Measurements from ENCODE around the gene NEK6. TPM values are rescaled to one million over a fixed set of nuclear protein-coding genes. Genes with fewer than 3 reads are reported as not detected.

NEK6 gene
- total RNA-seq, 1 donor from 2014 or later = 47.7 TPM

DNA sequence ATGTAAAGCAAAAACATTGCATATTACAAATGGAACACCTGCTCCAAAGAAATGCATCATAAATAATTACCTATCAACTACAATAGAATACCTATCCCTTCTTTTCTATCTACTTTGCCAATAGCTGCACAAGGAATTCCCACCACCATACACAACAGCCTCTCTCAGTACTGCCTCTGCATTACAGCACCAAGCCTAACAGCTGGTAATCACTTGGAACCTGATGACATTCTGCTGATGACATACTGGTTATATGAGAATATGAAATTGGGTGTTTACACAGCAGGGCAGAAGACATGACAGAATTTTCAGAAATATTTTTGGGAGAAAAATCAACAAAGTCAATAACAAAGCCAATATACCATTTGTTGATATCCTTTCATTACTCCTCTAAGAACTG is 114.3 kb downstream of the NEK6 start:
- H3K36me3 Mint-ChIP-seq (ENCODE audit: low read depth) = peaks cover 28% of the 10 kb centered on the region
- no peak overlapping the region for H3K4me3 Mint-ChIP-seq (ENCODE audit: low read depth)
- H3K27me3 Mint-ChIP-seq (ENCODE audit: low read depth) = no peaks in the 10 kb centered on the region
- peaks cover 21% of the 10 kb centered on the region for H3K4me1 Mint-ChIP-seq (ENCODE audit: low read depth)
- DNase-seq (ENCODE audit: low spot score) = no peak
- H3K9me3 Mint-ChIP-seq = no peaks in the 10 kb centered on the region
- no peak overlapping the region for H3K27ac Mint-ChIP-seq
- intact Hi-C loops (cut with micrococcal nuclease) = no loop called here

DNA sequence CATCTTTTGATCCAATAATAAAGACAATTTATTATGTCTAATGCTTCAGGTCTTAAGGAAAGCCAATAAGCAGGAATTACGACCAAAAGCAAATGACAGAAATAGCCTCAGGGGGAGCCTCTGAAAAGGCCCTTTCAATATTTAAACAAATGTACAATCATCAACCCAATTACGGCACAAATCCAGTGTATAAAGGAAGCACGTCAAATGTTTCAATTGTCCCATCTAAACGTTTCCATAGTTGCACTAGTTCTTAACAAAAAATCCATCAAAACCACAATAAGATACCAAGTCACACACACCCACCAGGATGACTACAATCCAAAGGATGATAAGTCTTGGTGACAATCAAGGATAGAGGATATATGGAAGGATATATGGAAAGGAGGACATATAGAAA is 115.6 kb downstream of the NEK6 start:
- DNase-seq (ENCODE audit: low spot score) = no peak
- Mint-ChIP-seq H3K27ac (no peak overlapping the region), H3K27me3 (ENCODE audit: low read depth) (no peaks in the 10 kb centered on the region), H3K4me1 (ENCODE audit: low read depth) (peaks cover 11% of the 10 kb centered on the region), H3K36me3 (ENCODE audit: low read depth) (peaks cover 28% of the 10 kb centered on the region), H3K9me3 (no peaks in the 10 kb centered on the region), H3K4me3 (ENCODE audit: low read depth) (no peak overlapping the region)
- intact Hi-C loops (cut with micrococcal nuclease) = no loop called here

DNA sequence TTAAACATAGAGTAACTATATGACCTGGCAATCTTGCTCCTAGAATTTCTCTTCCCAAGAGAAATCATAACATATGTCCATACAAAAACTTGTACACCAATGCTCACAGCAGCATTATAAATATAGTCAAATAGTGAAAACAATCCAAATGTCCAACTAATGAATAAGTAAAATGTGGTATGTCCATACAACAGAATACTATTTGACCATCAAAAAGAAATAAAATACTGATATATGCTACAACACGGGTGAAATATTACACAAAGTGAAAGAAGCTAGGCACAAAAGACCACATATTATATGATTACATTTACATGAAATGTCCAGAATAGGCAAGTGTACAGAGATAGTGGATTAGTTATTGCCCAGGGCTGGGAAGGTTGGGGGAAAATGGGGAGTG is 116.1 kb downstream of the NEK6 start:
- H3K27ac Mint-ChIP-seq = no peak overlapping the region
- H3K36me3 Mint-ChIP-seq (ENCODE audit: low read depth) = peaks cover 30% of the 10 kb centered on the region
- DNase-seq (ENCODE audit: low spot score) = no peak
- H3K9me3 Mint-ChIP-seq = no peaks in the 10 kb centered on the region
- H3K4me3 Mint-ChIP-seq (ENCODE audit: low read depth) = no peak overlapping the region
- peaks cover 8% of the 10 kb centered on the region for H3K4me1 Mint-ChIP-seq (ENCODE audit: low read depth)
- H3K27me3 Mint-ChIP-seq (ENCODE audit: low read depth) = no peaks in the 10 kb centered on the region
- intact Hi-C loops (cut with micrococcal nuclease) = no loop called here

DNA sequence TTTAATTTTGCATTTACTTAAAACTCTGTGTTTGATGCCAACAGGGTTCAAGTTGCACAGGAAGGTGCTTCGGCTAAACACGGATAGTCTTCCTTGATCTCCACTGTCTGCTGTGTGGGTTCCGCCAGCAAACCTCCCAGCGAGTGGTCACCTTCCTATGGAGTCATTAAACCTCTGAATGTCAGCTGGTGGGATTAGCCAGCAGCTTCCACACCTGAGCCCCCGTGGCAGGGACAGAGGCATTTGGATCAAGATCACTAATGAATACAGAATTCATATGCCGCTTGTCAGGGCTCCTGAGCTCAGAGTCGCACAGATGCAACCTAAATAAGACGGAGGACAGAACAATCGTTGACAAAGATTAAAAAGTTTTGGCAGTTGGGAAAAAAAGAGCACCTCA is 118.0 kb downstream of the NEK6 start:
- Mint-ChIP-seq H3K36me3 (ENCODE audit: low read depth) (peaks cover 42% of the 10 kb centered on the region), H3K4me3 (ENCODE audit: low read depth) (no peak overlapping the region), H3K27ac (no peak overlapping the region), H3K9me3 (no peaks in the 10 kb centered on the region), H3K27me3 (ENCODE audit: low read depth) (no peaks in the 10 kb centered on the region), H3K4me1 (ENCODE audit: low read depth) (peaks cover 8% of the 10 kb centered on the region)
- no peak for DNase-seq (ENCODE audit: low spot score)
- intact Hi-C loops (cut with micrococcal nuclease) = no loop called here

DNA sequence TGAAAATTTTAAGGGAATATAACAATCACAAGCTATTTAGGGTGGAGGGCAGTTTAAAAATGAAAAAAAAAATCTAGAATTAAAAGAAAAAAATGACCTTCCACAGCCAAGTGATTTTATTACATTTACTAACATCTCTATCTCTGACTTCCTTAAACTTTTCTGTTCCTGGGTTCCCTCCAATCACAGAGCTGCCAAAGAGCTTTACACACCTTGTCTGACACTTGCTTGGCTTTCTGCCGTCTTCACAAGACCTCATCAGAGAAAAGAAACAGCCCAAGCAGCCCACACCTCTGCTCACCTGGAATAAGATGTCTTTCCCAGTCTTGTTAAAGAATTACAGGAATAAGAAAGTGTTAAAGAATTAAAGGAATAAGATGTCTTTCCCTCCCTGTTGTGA is 118.6 kb downstream of the NEK6 start:
- Mint-ChIP-seq H3K4me3 (ENCODE audit: low read depth) (no peak overlapping the region), H3K4me1 (ENCODE audit: low read depth) (peaks cover 12% of the 10 kb centered on the region), H3K36me3 (ENCODE audit: low read depth) (peaks cover 42% of the 10 kb centered on the region), H3K9me3 (no peaks in the 10 kb centered on the region), H3K27me3 (ENCODE audit: low read depth) (no peaks in the 10 kb centered on the region), H3K27ac (no peak overlapping the region)
- intact Hi-C loops (cut with micrococcal nuclease) = no loop called here
- no peak for DNase-seq (ENCODE audit: low spot score)

DNA sequence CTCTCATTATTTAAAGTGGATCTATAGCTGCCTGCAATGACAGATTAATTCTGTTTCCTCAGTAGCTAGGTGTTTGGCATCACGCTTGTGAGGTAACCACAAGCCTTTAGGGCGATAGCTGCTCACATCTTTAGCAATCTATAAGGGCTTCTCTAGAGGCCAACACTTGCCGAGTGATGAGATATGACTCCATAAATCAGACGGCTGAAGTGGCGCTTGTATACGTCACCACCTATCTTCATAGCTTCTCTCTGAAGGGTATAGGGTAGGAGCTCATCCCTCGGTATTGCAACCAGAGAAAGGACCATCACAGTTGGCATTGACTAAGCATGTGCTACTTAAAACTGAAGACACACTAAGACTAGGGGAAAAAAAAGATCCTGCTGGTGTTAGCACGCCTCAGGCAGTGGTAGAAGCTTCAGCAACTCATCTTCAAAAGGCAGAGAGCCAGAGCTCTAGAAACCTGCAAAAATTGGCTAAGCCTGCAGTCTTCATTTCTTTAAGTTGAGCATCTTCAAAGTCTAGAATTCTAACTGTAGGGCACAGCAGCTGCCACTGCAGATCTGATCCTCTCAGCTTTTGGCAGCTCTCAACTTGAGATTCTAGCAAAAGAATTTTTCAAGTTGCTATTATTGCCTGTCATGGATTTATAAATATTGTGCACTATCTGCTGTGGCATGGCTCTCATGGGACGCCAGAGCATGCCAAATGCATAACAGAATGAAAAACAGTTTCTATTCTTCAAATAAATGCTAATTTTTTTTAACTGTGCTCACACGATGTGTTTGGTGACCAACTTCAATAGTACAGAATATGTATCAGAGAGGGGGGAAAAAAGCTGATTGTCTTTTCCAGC is 120.0 kb downstream of the NEK6 start:
- no peaks in the 10 kb centered on the region for H3K27me3 Mint-ChIP-seq (ENCODE audit: low read depth)
- peaks cover 42% of the 10 kb centered on the region for H3K36me3 Mint-ChIP-seq (ENCODE audit: low read depth)
- H3K9me3 Mint-ChIP-seq = no peaks in the 10 kb centered on the region
- H3K27ac Mint-ChIP-seq = no peak overlapping the region
- no peak overlapping the region for H3K4me3 Mint-ChIP-seq (ENCODE audit: low read depth)
- DNase-seq (ENCODE audit: low spot score) = no peak
- peaks cover 7% of the 10 kb centered on the region for H3K4me1 Mint-ChIP-seq (ENCODE audit: low read depth)
- intact Hi-C loops (cut with micrococcal nuclease) = no loop called here

DNA sequence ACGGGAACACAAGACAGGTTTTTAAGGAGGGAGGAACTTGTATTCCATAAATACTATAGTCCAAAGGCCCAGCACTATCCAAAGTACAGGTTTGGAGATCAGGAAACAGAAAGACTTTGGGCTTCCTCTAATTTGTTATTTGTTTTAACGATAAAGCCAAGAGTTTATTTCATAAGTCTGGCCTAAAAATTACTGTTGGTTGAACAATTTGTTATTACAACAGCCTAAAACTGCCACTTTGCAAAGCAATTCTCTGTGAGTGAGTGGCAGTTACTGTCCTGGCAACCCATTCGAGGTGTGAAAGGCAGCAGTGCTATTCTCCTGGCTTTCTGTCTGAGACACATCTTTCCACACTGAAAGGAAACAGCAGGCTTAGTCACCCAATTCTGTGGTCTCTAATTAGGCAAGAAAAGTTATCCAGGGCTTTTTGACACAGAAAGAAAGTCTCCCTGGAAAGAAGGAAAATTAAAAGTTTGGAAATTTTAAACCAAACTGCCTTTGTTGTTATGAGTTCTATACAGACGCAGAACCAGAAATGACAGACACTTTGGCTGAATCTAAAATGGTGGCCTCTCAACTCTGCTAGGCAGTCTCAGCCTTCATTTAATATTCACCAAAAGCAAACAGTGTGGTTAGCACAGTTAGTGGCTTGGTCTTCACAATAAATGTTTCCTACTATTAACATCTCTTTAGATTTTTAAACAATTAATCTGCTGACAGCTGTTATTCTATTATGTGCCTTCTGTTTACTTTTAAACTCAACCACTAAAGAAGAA is 123.6 kb downstream of the NEK6 start:
- H3K36me3 Mint-ChIP-seq (ENCODE audit: low read depth) = peaks cover 40% of the 10 kb centered on the region
- no peak overlapping the region for H3K4me3 Mint-ChIP-seq (ENCODE audit: low read depth)
- no peak for DNase-seq (ENCODE audit: low spot score)
- no peaks in the 10 kb centered on the region for H3K27me3 Mint-ChIP-seq (ENCODE audit: low read depth)
- H3K4me1 Mint-ChIP-seq (ENCODE audit: low read depth) = peaks cover 9% of the 10 kb centered on the region
- intact Hi-C loops (cut with micrococcal nuclease) = no loop called here
- no peaks in the 10 kb centered on the region for H3K9me3 Mint-ChIP-seq
- no peak overlapping the region for H3K27ac Mint-ChIP-seq

DNA sequence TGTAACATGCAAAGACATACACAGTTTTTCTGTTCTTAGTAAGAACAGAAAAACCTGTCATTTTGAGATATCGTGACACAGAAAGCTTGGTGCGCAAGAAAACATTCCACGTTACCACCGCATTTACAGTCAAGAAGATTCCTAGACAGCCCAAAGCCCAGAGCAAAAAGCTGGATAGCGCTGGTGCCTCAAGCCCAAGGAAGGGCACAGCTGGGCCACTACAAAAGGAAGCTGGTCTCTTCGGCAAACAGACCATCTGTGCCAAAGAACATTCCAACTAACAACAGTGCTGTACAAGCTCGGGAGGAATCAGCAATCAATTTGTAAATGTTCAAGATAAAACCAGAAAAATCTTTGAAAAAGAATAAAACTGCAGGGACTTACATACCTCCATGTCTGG is 126.5 kb downstream of the NEK6 start:
- H3K9me3 Mint-ChIP-seq = no peaks in the 10 kb centered on the region
- H3K27me3 Mint-ChIP-seq (ENCODE audit: low read depth) = no peaks in the 10 kb centered on the region
- peaks cover 39% of the 10 kb centered on the region for H3K36me3 Mint-ChIP-seq (ENCODE audit: low read depth)
- H3K4me3 Mint-ChIP-seq (ENCODE audit: low read depth) = no peak overlapping the region
- intact Hi-C loops (cut with micrococcal nuclease) = no loop called here
- H3K4me1 Mint-ChIP-seq (ENCODE audit: low read depth) = peaks cover 14% of the 10 kb centered on the region
- H3K27ac Mint-ChIP-seq = no peak overlapping the region
- DNase-seq (ENCODE audit: low spot score) = no peak

DNA sequence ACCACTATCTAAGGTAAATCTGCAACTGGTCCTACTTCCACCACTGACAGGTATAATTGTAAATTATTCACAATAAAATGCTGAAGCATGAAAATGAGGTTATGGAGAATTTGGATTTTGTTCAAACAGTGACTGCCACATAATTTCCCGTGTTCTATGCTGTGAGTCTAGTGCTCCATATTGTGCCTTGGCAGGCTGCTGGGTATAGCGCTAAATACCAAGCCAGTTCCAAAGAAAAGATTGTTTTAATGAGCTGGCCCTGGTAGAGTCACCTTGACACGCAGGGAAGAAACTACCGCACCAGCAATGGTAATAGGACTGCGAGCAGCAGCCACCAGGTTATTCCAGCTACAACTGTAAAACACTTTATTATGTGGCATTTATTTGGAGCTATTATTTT is 127.1 kb downstream of the NEK6 start:
- intact Hi-C loops (cut with micrococcal nuclease) = no loop called here
- Mint-ChIP-seq H3K4me1 (ENCODE audit: low read depth) (peaks cover 14% of the 10 kb centered on the region), H3K27ac (no peak overlapping the region), H3K27me3 (ENCODE audit: low read depth) (no peaks in the 10 kb centered on the region), H3K9me3 (no peaks in the 10 kb centered on the region), H3K4me3 (ENCODE audit: low read depth) (no peak overlapping the region), H3K36me3 (ENCODE audit: low read depth) (peaks cover 35% of the 10 kb centered on the region)
- no peak for DNase-seq (ENCODE audit: low spot score)

DNA sequence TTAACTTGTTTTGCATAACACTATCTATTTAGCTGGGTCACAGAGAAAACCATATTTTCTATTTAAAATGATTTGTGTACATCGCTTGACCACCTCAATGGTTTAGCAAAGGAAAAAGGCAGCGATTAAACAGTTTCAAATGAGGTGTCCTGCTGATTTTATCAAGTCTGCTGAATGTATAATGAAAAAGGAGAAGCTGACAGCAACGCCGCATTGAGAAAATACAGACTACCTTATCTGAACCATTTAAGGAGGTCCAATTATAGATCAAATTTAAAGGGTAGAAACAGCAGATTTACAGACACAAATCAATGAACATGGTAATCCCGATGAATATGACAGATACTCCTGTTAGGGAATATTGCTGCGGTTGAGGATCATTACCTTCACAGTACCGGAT is 127.9 kb downstream of the NEK6 start:
- H3K9me3 Mint-ChIP-seq = no peaks in the 10 kb centered on the region
- peaks cover 14% of the 10 kb centered on the region for H3K4me1 Mint-ChIP-seq (ENCODE audit: low read depth)
- no peak overlapping the region for H3K4me3 Mint-ChIP-seq (ENCODE audit: low read depth)
- intact Hi-C loops (cut with micrococcal nuclease) = no loop called here
- DNase-seq (ENCODE audit: low spot score) = no peak
- no peaks in the 10 kb centered on the region for H3K27me3 Mint-ChIP-seq (ENCODE audit: low read depth)
- no peak overlapping the region for H3K27ac Mint-ChIP-seq
- peaks cover 30% of the 10 kb centered on the region for H3K36me3 Mint-ChIP-seq (ENCODE audit: low read depth)

DNA sequence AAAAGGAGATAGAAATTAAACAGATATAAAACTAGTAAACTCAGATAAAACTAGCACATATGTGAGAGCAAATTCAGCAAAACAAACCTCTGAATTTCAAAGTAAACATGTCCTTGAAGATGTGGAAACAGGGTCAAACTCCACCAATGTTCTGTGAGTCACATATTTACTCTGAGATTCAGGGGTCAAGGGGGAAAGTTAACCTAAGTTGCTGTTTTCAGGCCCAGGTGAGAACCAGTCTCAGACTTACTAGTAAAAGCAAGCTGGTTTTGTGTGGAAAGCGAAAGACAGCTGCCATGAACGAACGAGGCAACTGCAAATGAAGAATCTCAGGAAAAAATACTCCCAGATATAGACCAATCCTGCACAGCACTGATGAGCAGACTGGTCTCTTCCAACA is 128.5 kb downstream of the NEK6 start:
- Mint-ChIP-seq H3K4me1 (ENCODE audit: low read depth) (peaks cover 15% of the 10 kb centered on the region), H3K36me3 (ENCODE audit: low read depth) (peaks cover 34% of the 10 kb centered on the region), H3K27ac (no peak overlapping the region), H3K9me3 (no peaks in the 10 kb centered on the region), H3K27me3 (ENCODE audit: low read depth) (no peaks in the 10 kb centered on the region), H3K4me3 (ENCODE audit: low read depth) (no peak overlapping the region)
- intact Hi-C loops (cut with micrococcal nuclease) = no loop called here
- DNase-seq (ENCODE audit: low spot score) = no peak

DNA sequence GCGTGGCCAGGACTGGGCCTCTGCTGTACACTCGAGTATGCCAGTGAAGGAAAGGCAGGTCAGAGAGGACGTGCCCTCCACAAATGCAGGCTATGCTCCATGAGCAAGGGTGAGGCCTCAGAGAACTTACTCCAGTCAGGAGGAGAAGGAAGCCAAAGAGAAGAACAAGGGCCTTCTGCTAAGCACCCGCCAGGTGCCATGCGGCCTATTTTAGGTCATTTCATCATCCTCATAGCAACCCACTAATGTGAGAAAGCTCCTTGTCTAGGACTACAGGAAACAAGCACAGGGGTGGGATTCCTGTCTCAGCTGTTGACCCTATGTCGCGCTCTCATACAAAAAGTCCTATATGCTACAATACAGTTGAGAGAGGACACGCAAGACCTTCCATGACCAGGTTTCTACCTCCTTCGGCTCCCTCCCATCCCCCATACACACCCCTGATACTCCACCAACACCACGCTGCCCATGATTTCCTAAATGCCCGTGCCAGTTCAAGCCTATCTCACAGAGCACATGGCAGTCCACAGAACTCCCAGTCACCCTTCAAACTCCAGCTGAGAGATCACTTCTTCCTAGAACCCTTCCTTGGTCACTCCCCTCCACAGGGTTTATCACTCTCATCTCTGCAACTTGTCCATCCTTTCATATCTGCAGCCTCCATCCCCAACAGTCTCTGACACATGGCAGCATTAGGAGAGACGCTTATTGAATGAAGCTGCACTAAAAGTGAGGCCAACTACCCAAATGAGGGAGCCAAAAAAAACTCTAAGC is 130.7 kb downstream of the NEK6 start:
- intact Hi-C loops (cut with micrococcal nuclease) = no loop called here
- Mint-ChIP-seq H3K9me3 (no peaks in the 10 kb centered on the region), H3K4me1 (ENCODE audit: low read depth) (peaks cover 14% of the 10 kb centered on the region), H3K4me3 (ENCODE audit: low read depth) (no peak overlapping the region), H3K27ac (no peak overlapping the region), H3K36me3 (ENCODE audit: low read depth) (peaks cover 33% of the 10 kb centered on the region), H3K27me3 (ENCODE audit: low read depth) (no peaks in the 10 kb centered on the region)
- no peak for DNase-seq (ENCODE audit: low spot score)

All from activated T-helper 2 cell treated with anti-CD3 and anti-CD28 coated beads, Interferon-gamma antibody, Interleukin-2, Interleukin-4, amounts not matched to agents 10 μg/mL and 5 μg/mL and 100 μg/mL, durations not matched to agents 14 hours and 24 hours and 36 hours (primary cell).